B cell (primary cell): Measurements from ENCODE around the gene RNLS.

Source experiments
- EZH2 ChIP-seq: IDR thresholded peaks from 2 replicates; pipeline ENCODE4 v1.6.1; 2012; ENCODE audit warnings: borderline replicate concordance, low read depth, mild to moderate bottlenecking, moderate library complexity, low read length; ENCODE audit not compliant: insufficient read depth, poor library complexity, severe bottlenecking
- TF ChIP-seq, protein P1 (sequence below): fragments of 200-600 bp; IDR thresholded peaks from one replicate; pipeline ENCODE4 v1.8.0; 2022; ENCODE audit warnings: antibody characterized with exemption, mild to moderate bottlenecking

DNA sequence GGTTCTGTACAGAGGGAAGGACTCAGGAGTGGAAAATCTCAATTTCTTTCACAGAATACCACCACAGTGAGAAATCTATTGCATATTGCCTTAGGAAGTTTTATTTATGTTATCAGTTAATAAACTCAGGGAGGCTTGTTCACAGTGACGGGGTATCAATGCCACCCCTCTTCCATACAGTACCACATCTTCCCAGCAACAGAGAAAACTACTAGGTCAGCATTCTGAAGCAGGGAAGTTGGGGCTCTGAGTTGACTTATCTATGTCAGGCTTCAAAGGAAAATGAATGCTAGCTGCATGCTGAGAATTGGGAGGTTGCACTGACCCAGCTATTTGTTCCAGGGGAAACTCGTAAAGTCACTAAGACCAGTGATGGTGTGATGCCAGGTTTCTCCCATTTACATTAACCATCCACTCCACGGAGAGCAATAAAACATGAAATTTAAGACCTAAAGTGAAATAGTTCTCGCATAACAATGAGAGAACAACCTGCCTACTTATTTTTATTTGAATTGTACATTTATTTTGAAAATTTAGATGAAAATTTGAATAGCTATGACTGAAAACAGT is 266.7 kb downstream of the RNLS start:
- TF ChIP-seq, protein P1, sequence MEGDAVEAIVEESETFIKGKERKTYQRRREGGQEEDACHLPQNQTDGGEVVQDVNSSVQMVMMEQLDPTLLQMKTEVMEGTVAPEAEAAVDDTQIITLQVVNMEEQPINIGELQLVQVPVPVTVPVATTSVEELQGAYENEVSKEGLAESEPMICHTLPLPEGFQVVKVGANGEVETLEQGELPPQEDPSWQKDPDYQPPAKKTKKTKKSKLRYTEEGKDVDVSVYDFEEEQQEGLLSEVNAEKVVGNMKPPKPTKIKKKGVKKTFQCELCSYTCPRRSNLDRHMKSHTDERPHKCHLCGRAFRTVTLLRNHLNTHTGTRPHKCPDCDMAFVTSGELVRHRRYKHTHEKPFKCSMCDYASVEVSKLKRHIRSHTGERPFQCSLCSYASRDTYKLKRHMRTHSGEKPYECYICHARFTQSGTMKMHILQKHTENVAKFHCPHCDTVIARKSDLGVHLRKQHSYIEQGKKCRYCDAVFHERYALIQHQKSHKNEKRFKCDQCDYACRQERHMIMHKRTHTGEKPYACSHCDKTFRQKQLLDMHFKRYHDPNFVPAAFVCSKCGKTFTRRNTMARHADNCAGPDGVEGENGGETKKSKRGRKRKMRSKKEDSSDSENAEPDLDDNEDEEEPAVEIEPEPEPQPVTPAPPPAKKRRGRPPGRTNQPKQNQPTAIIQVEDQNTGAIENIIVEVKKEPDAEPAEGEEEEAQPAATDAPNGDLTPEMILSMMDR = no peak
- no peak for TF ChIP-seq EZH2
